Suprapubic skin (tissue), 3 donors: ENCODE data around the gene MORF4L2.

ENCODE experiments used
- POLR2A ChIP-seq, 2 donors: fragments of 450-650 bp; IDR thresholded peaks; one replicate each; pipeline ENCODE4 v1.6.1; 2017; ENCODE audit warnings: antibody characterized with exemption in 2 of 2, mild to moderate bottlenecking in 2 of 2, moderate library complexity in 2 of 2
- TF ChIP-seq, protein P1 (sequence below), 2 donors: fragments of 200-600 bp in 1 of 2; fragments of 450-650 bp in 1 of 2; sonication (generic) in 1 of 2; IDR thresholded peaks; one replicate each; pipeline ENCODE4 v1.5.1; 2016 to 2019; ENCODE audit warnings: antibody characterized with exemption in 2 of 2, mild to moderate bottlenecking in 1 of 2, moderate library complexity in 1 of 2

DNA sequence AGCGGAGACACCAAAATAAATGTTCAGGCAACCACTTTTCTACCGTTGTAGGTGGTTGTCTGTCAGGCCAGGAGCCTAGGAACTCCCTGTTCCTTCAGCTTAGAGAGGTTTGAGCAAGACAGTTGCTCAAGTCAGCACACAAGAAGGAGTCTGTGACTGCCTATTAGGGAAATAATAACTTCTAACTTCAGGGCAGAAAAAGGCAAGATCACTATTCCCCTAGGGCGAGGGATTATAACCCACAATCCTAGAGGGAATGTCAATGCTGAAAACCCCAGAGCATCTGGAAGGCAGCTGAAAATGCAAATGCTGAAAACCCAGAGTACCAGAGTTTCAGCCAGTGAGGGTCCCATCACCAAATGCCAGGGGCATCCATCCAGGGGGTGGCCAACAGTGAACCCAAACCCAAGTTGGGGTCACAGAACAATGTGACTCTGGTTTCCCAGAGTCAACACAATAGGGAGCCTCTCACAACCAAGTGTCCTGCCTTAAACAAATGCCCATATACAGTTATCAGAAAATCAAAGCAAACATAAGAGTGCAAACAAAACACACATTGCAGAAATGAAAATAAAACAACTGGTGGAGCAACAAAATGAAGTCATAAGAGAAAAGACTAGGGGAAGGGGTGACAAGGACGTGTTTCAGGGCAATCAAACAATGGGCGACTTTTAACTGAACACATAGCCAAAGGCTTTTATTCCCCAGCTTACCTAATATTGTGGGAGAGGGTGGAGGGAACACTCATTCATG lies 27.6 kb downstream of the MORF4L2 start:
- TF ChIP-seq, protein P1, sequence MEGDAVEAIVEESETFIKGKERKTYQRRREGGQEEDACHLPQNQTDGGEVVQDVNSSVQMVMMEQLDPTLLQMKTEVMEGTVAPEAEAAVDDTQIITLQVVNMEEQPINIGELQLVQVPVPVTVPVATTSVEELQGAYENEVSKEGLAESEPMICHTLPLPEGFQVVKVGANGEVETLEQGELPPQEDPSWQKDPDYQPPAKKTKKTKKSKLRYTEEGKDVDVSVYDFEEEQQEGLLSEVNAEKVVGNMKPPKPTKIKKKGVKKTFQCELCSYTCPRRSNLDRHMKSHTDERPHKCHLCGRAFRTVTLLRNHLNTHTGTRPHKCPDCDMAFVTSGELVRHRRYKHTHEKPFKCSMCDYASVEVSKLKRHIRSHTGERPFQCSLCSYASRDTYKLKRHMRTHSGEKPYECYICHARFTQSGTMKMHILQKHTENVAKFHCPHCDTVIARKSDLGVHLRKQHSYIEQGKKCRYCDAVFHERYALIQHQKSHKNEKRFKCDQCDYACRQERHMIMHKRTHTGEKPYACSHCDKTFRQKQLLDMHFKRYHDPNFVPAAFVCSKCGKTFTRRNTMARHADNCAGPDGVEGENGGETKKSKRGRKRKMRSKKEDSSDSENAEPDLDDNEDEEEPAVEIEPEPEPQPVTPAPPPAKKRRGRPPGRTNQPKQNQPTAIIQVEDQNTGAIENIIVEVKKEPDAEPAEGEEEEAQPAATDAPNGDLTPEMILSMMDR (IDR thresholded peaks at IDR 0.05) = no peak
- no peak for TF ChIP-seq POLR2A (IDR thresholded peaks at IDR 0.05)
